Measurements from ENCODE around the gene RNU6-7. TPM values are rescaled to one million over a fixed set of nuclear protein-coding genes. Genes with fewer than 3 reads are reported as not detected.

RNU6-7 gene
- total RNA-seq, 1 experiment from 2014 or later = not detected

DNA sequence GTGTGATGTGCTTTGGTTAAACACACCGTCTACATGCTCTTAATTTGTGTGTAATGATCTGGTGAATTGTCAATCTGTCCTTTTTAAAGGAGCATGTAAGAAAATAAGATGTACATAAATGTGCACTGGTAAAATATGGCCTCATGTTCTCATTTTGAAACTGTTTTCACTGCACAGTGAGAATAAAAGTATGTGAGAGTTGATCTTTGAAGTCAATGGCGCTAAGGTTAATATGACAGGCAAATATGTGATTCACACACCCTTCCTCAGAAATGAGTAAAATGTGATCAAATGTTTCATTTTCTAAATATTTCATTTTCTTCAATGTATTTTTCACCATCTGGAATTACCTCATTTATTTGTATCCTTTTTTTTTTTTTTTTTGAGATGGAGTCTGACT is 8.3 kb upstream of the RNU6-7 start:
- no peaks in the 10 kb centered on the region for H3F3A ChIP-seq (ENCODE audit: insufficient read depth, low read depth)
- no peak for DNase-seq
- CTCF ChIA-PET = no interaction called here
- H3K4me2 ChIP-seq = no peak overlapping the region
- no peak overlapping the region for H3K4me3 ChIP-seq
- POLR2A ChIA-PET (ENCODE audit: unreplicated experiment) = no interaction called here
- no peaks in the 10 kb centered on the region for H3K9me2 ChIP-seq (ENCODE audit: insufficient read depth)
- no peaks in the 10 kb centered on the region for H4K20me1 ChIP-seq (ENCODE audit: insufficient read depth)
- H2AFZ ChIP-seq = no peak overlapping the region
- no peak overlapping the region for H3K27ac ChIP-seq
- no peaks in the 10 kb centered on the region for H3K36me3 ChIP-seq (ENCODE audit: low read depth)
- intact Hi-C loops (cut with micrococcal nuclease; ENCODE audit: unreplicated experiment) = no loop called here
- H3K79me2 ChIP-seq (ENCODE audit: low read depth) = no peaks in the 10 kb centered on the region
- H3K4me1 ChIP-seq (replicated peaks; ENCODE audit: insufficient read depth) = no peaks in the 10 kb centered on the region
- no TSS peak for BruUV-seq (replicated peaks)
- no peaks in the 10 kb centered on the region for H3K27me3 ChIP-seq (ENCODE audit: insufficient read depth, low read depth)
- TF ChIP-seq EZH2 (IDR thresholded peaks at IDR 0.05; ENCODE audit: low read depth) = no peak
- TF ChIP-seq, protein P1, sequence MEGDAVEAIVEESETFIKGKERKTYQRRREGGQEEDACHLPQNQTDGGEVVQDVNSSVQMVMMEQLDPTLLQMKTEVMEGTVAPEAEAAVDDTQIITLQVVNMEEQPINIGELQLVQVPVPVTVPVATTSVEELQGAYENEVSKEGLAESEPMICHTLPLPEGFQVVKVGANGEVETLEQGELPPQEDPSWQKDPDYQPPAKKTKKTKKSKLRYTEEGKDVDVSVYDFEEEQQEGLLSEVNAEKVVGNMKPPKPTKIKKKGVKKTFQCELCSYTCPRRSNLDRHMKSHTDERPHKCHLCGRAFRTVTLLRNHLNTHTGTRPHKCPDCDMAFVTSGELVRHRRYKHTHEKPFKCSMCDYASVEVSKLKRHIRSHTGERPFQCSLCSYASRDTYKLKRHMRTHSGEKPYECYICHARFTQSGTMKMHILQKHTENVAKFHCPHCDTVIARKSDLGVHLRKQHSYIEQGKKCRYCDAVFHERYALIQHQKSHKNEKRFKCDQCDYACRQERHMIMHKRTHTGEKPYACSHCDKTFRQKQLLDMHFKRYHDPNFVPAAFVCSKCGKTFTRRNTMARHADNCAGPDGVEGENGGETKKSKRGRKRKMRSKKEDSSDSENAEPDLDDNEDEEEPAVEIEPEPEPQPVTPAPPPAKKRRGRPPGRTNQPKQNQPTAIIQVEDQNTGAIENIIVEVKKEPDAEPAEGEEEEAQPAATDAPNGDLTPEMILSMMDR (conservative IDR thresholded peaks at IDR 0.05) = no peak
- no peaks in the 10 kb centered on the region for H3K9me3 ChIP-seq (ENCODE audit: insufficient read depth, low read depth)

GRCh38 chr14:32195636-32196035 is 6.2 kb upstream of the RNU6-7 start:
- Histone ChIP-seq H3K4me1 (replicated peaks; ENCODE audit: insufficient read depth) (no peaks in the 10 kb centered on the region), H2AFZ (no peak overlapping the region), H3K4me2 (no peak overlapping the region), H3K9me2 (ENCODE audit: insufficient read depth) (no peaks in the 10 kb centered on the region), H3K27ac (no peak overlapping the region), H3K79me2 (ENCODE audit: low read depth) (no peaks in the 10 kb centered on the region), H4K20me1 (ENCODE audit: insufficient read depth) (no peaks in the 10 kb centered on the region), H3K9me3 (ENCODE audit: insufficient read depth, low read depth) (no peaks in the 10 kb centered on the region), H3K27me3 (ENCODE audit: insufficient read depth, low read depth) (no peaks in the 10 kb centered on the region), H3K36me3 (ENCODE audit: low read depth) (no peaks in the 10 kb centered on the region), H3K4me3 (no peak overlapping the region), H3F3A (ENCODE audit: insufficient read depth, low read depth) (no peaks in the 10 kb centered on the region)
- no peak for DNase-seq
- BruUV-seq (replicated peaks) = no TSS peak
- intact Hi-C loops (cut with micrococcal nuclease; ENCODE audit: unreplicated experiment) = no loop called here
- TF ChIP-seq EZH2 (IDR thresholded peaks at IDR 0.05; ENCODE audit: low read depth) = no peak
- TF ChIP-seq, protein P1 (conservative IDR thresholded peaks at IDR 0.05) = no peak
- ChIA-PET CTCF (no interaction called here), POLR2A (ENCODE audit: unreplicated experiment) (no interaction called here)

GRCh38 chr14:32197919-32198318 is 3.9 kb upstream of the RNU6-7 start:
- Histone ChIP-seq H3K4me3 (no peak overlapping the region), H2AFZ (no peak overlapping the region), H3K36me3 (ENCODE audit: low read depth) (no peaks in the 10 kb centered on the region), H3K4me2 (no peak overlapping the region), H3K4me1 (replicated peaks; ENCODE audit: insufficient read depth) (peaks cover 5% of the 10 kb centered on the region; the same call in 1 of the 2 replicates), H3F3A (ENCODE audit: insufficient read depth, low read depth) (peaks cover 14% of the 10 kb centered on the region; the same call in 1 of the 2 replicates), H3K9me3 (ENCODE audit: insufficient read depth, low read depth) (no peaks in the 10 kb centered on the region), H3K9me2 (ENCODE audit: insufficient read depth) (no peaks in the 10 kb centered on the region), H3K27me3 (ENCODE audit: insufficient read depth, low read depth) (no peaks in the 10 kb centered on the region), H3K79me2 (ENCODE audit: low read depth) (no peaks in the 10 kb centered on the region), H4K20me1 (ENCODE audit: insufficient read depth) (no peaks in the 10 kb centered on the region), H3K27ac (no peak overlapping the region)
- ChIA-PET POLR2A (ENCODE audit: unreplicated experiment) (no interaction called here), CTCF (interaction anchor here (1.0 kb wide), 1 partner anchor 87 kb away, joined by 3 read pairs; no protein-coding TSS in a partner anchor)
- BruUV-seq (replicated peaks) = no TSS peak
- peak in 1 of 2 experiments; percentile 2 for DNase-seq
- intact Hi-C loops (cut with micrococcal nuclease; ENCODE audit: unreplicated experiment) = no loop called here
- TF ChIP-seq, protein P1 (conservative IDR thresholded peaks at IDR 0.05) = no peak
- no peak for TF ChIP-seq EZH2 (IDR thresholded peaks at IDR 0.05; ENCODE audit: low read depth)

All from PC-9 (cell line).